ENCODE measurements around the gene LRRC49. TPM values are rescaled to one million over a fixed set of nuclear protein-coding genes. Genes with fewer than 3 reads are reported as not detected.
"Not testable (repeated sequence)": the region's sequence is repeated elsewhere in the genome, so short reads cannot be mapped to it uniquely, and the experiment has no call there.

LRRC49 gene
- total RNA-seq, 1 experiment from 2014 or later, result 6.2 TPM

- Histone ChIP-seq H3K27me3 (ENCODE audit: insufficient read depth, low read depth) (no peaks in the 10 kb centered on the region), H3K27ac (no peak overlapping the region), H3K9me3 (ENCODE audit: insufficient read depth, low read depth) (no peaks in the 10 kb centered on the region), H3K4me3 (no peak overlapping the region), H3K4me2 (no peak overlapping the region), H3K79me2 (ENCODE audit: low read depth) (no peaks in the 10 kb centered on the region), H3K4me1 (replicated peaks; ENCODE audit: insufficient read depth) (no peaks in the 10 kb centered on the region), H3K9me2 (ENCODE audit: insufficient read depth) (no peaks in the 10 kb centered on the region), H3K36me3 (ENCODE audit: low read depth) (no peaks in the 10 kb centered on the region), H4K20me1 (ENCODE audit: insufficient read depth) (no peaks in the 10 kb centered on the region), H2AFZ (no peak overlapping the region), H3F3A (ENCODE audit: insufficient read depth, low read depth) (no peaks in the 10 kb centered on the region)
- ChIA-PET POLR2A (ENCODE audit: unreplicated experiment) (no interaction called here), CTCF (no interaction called here)
- no peak for DNase-seq
- no TSS peak for BruUV-seq (replicated peaks)
- no peak for TF ChIP-seq EZH2 (IDR thresholded peaks at IDR 0.05; ENCODE audit: low read depth)
- TF ChIP-seq, protein P1, sequence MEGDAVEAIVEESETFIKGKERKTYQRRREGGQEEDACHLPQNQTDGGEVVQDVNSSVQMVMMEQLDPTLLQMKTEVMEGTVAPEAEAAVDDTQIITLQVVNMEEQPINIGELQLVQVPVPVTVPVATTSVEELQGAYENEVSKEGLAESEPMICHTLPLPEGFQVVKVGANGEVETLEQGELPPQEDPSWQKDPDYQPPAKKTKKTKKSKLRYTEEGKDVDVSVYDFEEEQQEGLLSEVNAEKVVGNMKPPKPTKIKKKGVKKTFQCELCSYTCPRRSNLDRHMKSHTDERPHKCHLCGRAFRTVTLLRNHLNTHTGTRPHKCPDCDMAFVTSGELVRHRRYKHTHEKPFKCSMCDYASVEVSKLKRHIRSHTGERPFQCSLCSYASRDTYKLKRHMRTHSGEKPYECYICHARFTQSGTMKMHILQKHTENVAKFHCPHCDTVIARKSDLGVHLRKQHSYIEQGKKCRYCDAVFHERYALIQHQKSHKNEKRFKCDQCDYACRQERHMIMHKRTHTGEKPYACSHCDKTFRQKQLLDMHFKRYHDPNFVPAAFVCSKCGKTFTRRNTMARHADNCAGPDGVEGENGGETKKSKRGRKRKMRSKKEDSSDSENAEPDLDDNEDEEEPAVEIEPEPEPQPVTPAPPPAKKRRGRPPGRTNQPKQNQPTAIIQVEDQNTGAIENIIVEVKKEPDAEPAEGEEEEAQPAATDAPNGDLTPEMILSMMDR (conservative IDR thresholded peaks at IDR 0.05), result no peak
- intact Hi-C loops (cut with micrococcal nuclease; ENCODE audit: unreplicated experiment), result no loop called here
Measured at GRCh38 chr15:70922119-70922518, 29.5 kb downstream of the LRRC49 start.

- TF ChIP-seq, protein P1 (conservative IDR thresholded peaks at IDR 0.05), result no peak
- no peak for TF ChIP-seq EZH2 (IDR thresholded peaks at IDR 0.05; ENCODE audit: low read depth)
- no TSS peak for BruUV-seq (replicated peaks)
- DNase-seq, result no peak
Measured at GRCh38 chr15:70923311-70924080, 30.9 kb downstream of the LRRC49 start.

GRCh38 chr15:70926914-70927313 is 34.3 kb downstream of the LRRC49 start:
- DNase-seq; POLR2A ChIA-PET (ENCODE audit: unreplicated experiment); H3K27me3 ChIP-seq (ENCODE audit: insufficient read depth, low read depth); H3K36me3 ChIP-seq (ENCODE audit: low read depth); H3K9me3 ChIP-seq (ENCODE audit: insufficient read depth, low read depth); H3K4me2 ChIP-seq; intact Hi-C loops (cut with micrococcal nuclease; ENCODE audit: unreplicated experiment); H3K4me3 ChIP-seq; H3F3A ChIP-seq (ENCODE audit: insufficient read depth, low read depth); H3K4me1 ChIP-seq (replicated peaks; ENCODE audit: insufficient read depth); H3K79me2 ChIP-seq (ENCODE audit: low read depth); CTCF ChIA-PET; H3K27ac ChIP-seq; H4K20me1 ChIP-seq (ENCODE audit: insufficient read depth); BruUV-seq (replicated peaks); H3K9me2 ChIP-seq (ENCODE audit: insufficient read depth); H2AFZ ChIP-seq: not testable (repeated sequence)

More at GRCh38 chr15:70923311-70924080, 30.9 kb downstream of the LRRC49 start:
- H2AFZ ChIP-seq, result no peak overlapping the region
- no peaks in the 10 kb centered on the region for H3K36me3 ChIP-seq (ENCODE audit: low read depth)
- H3K9me2 ChIP-seq (ENCODE audit: insufficient read depth), result no peaks in the 10 kb centered on the region
- H3K27ac ChIP-seq, result no peak overlapping the region
- ChIA-PET CTCF (no interaction called here), POLR2A (ENCODE audit: unreplicated experiment) (no interaction called here)
- no peak overlapping the region for H3K4me2 ChIP-seq
- H3K27me3 ChIP-seq (ENCODE audit: insufficient read depth, low read depth), result no peaks in the 10 kb centered on the region
- intact Hi-C loops (cut with micrococcal nuclease; ENCODE audit: unreplicated experiment), result no loop called here
- no peaks in the 10 kb centered on the region for H3K4me1 ChIP-seq (replicated peaks; ENCODE audit: insufficient read depth)
- H3K4me3 ChIP-seq, result no peak overlapping the region
- H3F3A ChIP-seq (ENCODE audit: insufficient read depth, low read depth), result no peaks in the 10 kb centered on the region
- H4K20me1 ChIP-seq (ENCODE audit: insufficient read depth), result no peaks in the 10 kb centered on the region
- no peaks in the 10 kb centered on the region for H3K79me2 ChIP-seq (ENCODE audit: low read depth)
- H3K9me3 ChIP-seq (ENCODE audit: insufficient read depth, low read depth), result no peaks in the 10 kb centered on the region

DNA sequence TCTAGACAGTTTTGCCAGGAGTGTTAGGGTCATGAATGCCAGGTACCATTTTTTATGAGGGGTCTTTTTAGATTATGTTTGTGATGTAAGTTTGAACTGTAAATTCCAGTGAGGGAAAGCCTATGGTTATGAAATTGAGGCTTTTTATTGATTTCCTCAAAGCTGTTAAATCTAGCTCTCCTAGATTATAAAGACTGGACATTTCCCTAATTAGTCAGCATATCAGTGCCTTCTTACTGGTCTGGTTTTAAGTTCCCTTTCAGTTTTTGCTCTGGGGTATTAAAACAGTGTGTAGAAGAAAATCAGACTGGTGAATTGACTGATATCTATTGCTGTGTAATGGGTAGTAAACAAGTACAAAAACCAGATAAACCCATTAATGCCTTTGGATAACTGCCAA is 39.2 kb downstream of the LRRC49 start:
- intact Hi-C loops (cut with micrococcal nuclease; ENCODE audit: unreplicated experiment), result no loop called here
- TF ChIP-seq, protein P1 (conservative IDR thresholded peaks at IDR 0.05), result no peak
- no peak for TF ChIP-seq EZH2 (IDR thresholded peaks at IDR 0.05; ENCODE audit: low read depth)
- Histone ChIP-seq H3K4me1 (replicated peaks; ENCODE audit: insufficient read depth) (no peaks in the 10 kb centered on the region), H4K20me1 (ENCODE audit: insufficient read depth) (no peaks in the 10 kb centered on the region), H3K9me3 (ENCODE audit: insufficient read depth, low read depth) (no peaks in the 10 kb centered on the region), H2AFZ (no peak overlapping the region), H3K4me2 (no peak overlapping the region), H3K36me3 (ENCODE audit: low read depth) (no peaks in the 10 kb centered on the region), H3K27me3 (ENCODE audit: insufficient read depth, low read depth) (no peaks in the 10 kb centered on the region), H3F3A (ENCODE audit: insufficient read depth, low read depth) (no peaks in the 10 kb centered on the region), H3K27ac (no peak overlapping the region), H3K79me2 (ENCODE audit: low read depth) (no peaks in the 10 kb centered on the region), H3K9me2 (ENCODE audit: insufficient read depth) (no peaks in the 10 kb centered on the region), H3K4me3 (no peak overlapping the region)
- no peak for DNase-seq
- ChIA-PET POLR2A (ENCODE audit: unreplicated experiment) (no interaction called here), CTCF (no interaction called here)
- no TSS peak for BruUV-seq (replicated peaks)
